ENCODE results near the gene OTUD1. TPM values are rescaled to one million over a fixed set of nuclear protein-coding genes. Genes with fewer than 3 reads are reported as not detected.

Gene OTUD1
- total RNA-seq, 1 experiment from 2014 or later = 3.8 TPM

GRCh38 chr10:23396695-23397094, 42.2 kb upstream of the OTUD1 start:
- H2BK12ac ChIP-seq (ENCODE audit: insufficient read length, low read depth, low read length) = no peak overlapping the region
- no peak overlapping the region for H2BK20ac ChIP-seq (ENCODE audit: low read depth, low read length, poor library complexity, severe bottlenecking)
- no peak overlapping the region for H3K27ac ChIP-seq (ENCODE audit: insufficient read length, low read depth, low read length)
- H3K4me1 Mint-ChIP-seq = peaks cover 2 to 3% of the 10 kb centered on the region in 2 experiments; a peak in 1 of 4 replicates
- no peaks in the 10 kb centered on the region for H3K79me2 ChIP-seq (ENCODE audit: insufficient read depth, low read length)
- H2BK15ac ChIP-seq (ENCODE audit: low read depth, low read length) = no peak overlapping the region
- no peak overlapping the region for H2AFZ ChIP-seq (ENCODE audit: low read length)
- H3K79me1 ChIP-seq (ENCODE audit: insufficient read depth, low read depth, low read length, poor library complexity, severe bottlenecking) = no peaks in the 10 kb centered on the region
- H2BK120ac ChIP-seq (ENCODE audit: low read depth, low read length, poor library complexity, severe bottlenecking) = no peak overlapping the region
- H3K9me3 ChIP-seq (ENCODE audit: control insufficient read depth, low read depth, low read length) = no peaks in the 10 kb centered on the region
- no peak for DNase-seq
- no peak overlapping the region for H4K8ac ChIP-seq (replicated peaks; ENCODE audit: insufficient read length, low read depth, low read length)
- H2BK5ac ChIP-seq (ENCODE audit: insufficient read length, low read length) = no peak overlapping the region
- TF ChIP-seq CTCF (conservative IDR thresholded peaks at IDR 0.05) = no peak
- H3K18ac ChIP-seq (ENCODE audit: insufficient read length, low read depth, low read length) = no peak overlapping the region
- no peaks in the 10 kb centered on the region for H3K36me3 Mint-ChIP-seq (ENCODE audit: insufficient read depth in 1 of 3, low read depth in 3 of 3)
- H3K9ac ChIP-seq (ENCODE audit: extremely low read depth, insufficient read length, low read length) = no peak overlapping the region
- WGBS (ENCODE audit: extremely low coverage, insufficient read length, low lambda C conversion rate) = no CpG with 5 or more reads among the region's 2 CpGs
- H3T11ph ChIP-seq (ENCODE audit: low read length) = no peak overlapping the region
- no peaks in the 10 kb centered on the region for H4K20me1 ChIP-seq (ENCODE audit: control insufficient read depth, insufficient read depth, insufficient read length)
- no peak overlapping the region for H3K4ac ChIP-seq (ENCODE audit: low read depth, low read length)
- H3K23me2 ChIP-seq (ENCODE audit: insufficient read length, low read depth, low read length, poor library complexity, severe bottlenecking) = no peaks in the 10 kb centered on the region
- no peak overlapping the region for H3K14ac ChIP-seq (ENCODE audit: insufficient read depth, low read length)
- no peak overlapping the region for H4K5ac ChIP-seq (ENCODE audit: insufficient read length, low read depth, low read length)
- H3K27ac Mint-ChIP-seq = no peak overlapping the region
- no peak overlapping the region for H3K23ac ChIP-seq (ENCODE audit: insufficient read length, low read depth, low read length)
- H3K4me3 Mint-ChIP-seq = no peak overlapping the region
- no peaks in the 10 kb centered on the region for H3K4me1 ChIP-seq (ENCODE audit: insufficient read depth, low read length)
- H3K27me3 ChIP-seq (ENCODE audit: insufficient read depth, low read length) = no peaks in the 10 kb centered on the region
- no peak overlapping the region for H3K56ac ChIP-seq (ENCODE audit: insufficient read length, low read depth, low read length)
- no peak overlapping the region for H4K91ac ChIP-seq (ENCODE audit: insufficient read length, low read depth, low read length)
- H3K4me2 ChIP-seq (ENCODE audit: insufficient read depth, insufficient read length, low read length) = no peak overlapping the region
- no peaks in the 10 kb centered on the region for H3K9me3 Mint-ChIP-seq
- H3K27me3 Mint-ChIP-seq (ENCODE audit: low read depth) = no peaks in the 10 kb centered on the region
- H2AK5ac ChIP-seq (ENCODE audit: insufficient read length, low read length) = no peak overlapping the region
